HG02763 (cell line): Measurements from ENCODE around the gene LASP1NB.
A peak's percentile ranks its signal among the peaks of the same experiment; 100 is the strongest.
"Not testable (repeated sequence)": the region's sequence is repeated elsewhere in the genome, so short reads cannot be mapped to it uniquely, and the experiment has no call there.

ENCODE experiments used
- ATAC-seq: cut with Tn5 transposase; IDR thresholded peaks from one replicate; pipeline ENCODE4 v1.9.1; 2021; ENCODE audit warnings: mild to moderate bottlenecking, moderate library complexity; ENCODE audit not compliant: unreplicated experiment

Gene LASP1NB

DNA sequence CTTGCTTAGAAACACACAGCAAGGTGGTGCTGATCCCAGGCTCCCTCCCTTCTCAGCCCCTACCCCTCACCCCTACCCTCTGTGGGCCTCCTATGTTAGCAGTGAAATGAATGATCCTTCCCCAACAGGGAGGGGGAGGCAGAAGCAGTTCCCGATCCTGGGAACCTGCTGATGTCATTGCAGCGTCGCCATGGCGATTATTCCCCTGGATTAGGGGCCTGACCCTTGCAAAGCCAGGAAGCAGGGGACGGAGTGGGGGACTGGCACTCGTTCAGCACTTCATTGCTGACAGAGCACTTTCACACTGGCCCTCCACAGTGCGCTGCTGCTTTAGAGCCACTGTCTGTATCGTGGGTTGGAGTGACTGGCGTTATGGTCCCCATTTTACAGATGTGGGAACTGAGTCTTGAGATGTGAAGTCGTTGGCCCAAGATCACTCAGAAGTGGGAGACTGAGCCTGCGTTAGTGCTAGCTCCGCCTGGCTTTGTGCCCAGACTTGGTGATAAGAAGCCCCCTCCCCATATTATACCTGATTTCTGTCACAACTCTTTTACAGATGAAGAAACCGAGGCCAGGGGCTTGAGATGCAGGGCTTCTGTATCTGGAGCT is 29.0 kb upstream of the LASP1NB start:
- no peak for ATAC-seq

DNA sequence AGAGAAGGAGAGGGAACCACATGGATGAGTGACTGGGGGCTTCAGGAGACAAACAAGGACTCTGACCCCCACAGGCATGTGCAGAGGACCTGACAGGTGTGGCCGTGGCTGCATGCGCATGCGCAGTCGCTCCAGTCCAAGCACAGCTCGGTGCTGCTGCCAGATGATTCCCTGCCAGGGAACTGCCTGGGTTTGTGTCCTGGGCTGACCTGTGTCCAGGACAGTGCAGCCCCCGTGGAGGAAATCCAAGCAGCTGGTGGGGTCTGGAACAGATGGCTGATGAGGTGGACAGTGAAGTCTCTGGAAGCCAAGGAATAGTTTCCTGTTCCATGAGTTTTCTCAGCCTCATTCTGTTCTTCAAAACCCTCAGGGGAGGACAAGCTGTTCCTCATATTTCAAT is 28.2 kb upstream of the LASP1NB start:
- ATAC-seq: no peak

DNA sequence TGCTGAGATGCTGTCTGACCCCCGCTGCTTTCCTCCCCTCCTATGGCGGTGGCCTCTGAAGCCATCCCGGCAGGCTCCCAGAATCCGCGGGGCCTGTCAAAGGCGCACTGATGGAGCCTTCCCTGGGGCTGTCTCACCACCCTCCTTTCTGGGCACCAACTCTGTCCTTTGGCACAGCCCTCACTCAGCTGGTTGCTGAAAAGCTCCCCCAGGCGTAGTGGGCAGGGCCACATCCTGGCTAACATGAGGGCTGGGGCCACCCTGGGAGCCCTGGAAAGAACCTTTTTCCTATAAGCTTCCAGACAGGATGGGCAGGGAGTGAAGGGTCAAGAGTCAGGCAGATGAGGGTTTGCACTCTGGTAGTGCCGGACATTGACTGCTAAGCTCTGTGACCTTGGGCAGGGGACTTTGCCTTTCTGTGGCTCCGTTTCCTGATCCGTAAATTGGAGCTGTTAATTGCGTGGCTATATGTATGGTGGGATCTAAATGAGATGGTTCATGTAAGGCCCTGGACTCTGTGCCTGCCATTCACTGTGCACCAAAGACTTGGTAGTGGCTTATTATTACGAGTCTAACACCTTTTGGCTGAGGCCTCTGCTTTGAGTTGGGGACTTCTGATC is 27.6 kb upstream of the LASP1NB start:
- ATAC-seq: no peak

DNA sequence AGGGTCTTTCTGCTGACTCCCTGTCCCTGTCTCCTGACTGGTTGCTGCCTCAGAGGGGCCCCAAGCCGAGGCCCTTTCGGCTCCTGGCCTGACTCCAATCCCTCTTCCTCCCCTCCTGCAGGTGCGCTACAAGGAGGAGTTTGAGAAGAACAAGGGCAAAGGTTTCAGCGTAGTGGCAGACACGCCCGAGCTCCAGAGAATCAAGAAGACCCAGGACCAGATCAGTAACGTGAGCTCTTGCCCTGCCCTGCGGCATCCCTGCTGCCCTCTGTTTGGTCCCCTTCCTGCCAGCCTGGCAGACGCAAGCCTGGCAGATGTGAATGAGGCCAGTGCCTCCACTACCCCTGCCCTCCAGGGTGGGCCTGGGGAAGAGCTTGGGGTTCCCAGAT is 27.1 kb upstream of the LASP1NB start:
- ATAC-seq: peak; percentile 16

DNA sequence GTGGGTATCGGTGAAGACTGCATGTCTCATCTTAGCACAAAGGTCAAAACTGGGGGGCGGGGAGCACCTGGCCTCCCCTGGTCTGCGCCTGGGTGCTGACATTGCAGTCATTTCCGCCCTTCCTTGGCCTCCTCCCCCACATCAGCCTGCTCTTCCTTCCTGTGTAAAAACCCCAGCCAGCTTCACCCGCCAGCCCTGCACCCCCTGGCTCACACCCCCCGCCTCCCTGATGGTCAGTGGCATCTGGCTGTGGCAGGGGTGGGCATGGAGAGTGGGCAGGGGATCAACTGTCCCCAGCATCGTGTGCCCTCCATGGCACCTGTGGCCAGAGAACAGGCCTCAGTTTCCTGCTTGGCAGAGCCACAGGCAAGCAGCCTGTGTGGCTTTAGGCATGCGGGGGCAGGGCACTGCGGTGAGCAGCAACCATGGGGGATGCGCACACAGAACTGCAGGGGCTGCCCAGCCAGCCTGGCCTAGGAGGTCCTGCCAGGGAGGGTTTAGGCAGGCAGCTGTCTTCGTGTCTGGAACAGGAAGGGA is 26.5 kb upstream of the LASP1NB start:
- peak; percentile 77 for ATAC-seq

DNA sequence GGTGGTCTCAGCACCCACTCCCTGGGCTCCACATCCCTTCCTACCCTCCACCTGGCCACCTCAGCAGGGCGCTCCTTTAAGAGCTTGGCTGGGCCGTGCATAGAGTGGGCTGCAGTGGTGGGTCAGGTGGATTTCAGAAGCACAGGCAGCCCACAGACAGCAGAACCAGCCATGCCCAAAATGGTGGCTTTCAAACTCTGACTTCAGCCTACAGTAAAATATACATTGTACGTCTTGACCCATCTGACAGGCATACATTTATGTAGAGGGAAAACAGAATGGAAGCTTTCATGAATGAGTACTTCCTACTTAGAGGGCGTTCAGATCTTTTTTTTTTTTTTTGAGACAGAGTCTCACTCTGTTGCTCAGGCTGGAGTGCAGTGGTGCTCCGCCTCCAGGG is 26.0 kb upstream of the LASP1NB start:
- peak; percentile 2 for ATAC-seq

DNA sequence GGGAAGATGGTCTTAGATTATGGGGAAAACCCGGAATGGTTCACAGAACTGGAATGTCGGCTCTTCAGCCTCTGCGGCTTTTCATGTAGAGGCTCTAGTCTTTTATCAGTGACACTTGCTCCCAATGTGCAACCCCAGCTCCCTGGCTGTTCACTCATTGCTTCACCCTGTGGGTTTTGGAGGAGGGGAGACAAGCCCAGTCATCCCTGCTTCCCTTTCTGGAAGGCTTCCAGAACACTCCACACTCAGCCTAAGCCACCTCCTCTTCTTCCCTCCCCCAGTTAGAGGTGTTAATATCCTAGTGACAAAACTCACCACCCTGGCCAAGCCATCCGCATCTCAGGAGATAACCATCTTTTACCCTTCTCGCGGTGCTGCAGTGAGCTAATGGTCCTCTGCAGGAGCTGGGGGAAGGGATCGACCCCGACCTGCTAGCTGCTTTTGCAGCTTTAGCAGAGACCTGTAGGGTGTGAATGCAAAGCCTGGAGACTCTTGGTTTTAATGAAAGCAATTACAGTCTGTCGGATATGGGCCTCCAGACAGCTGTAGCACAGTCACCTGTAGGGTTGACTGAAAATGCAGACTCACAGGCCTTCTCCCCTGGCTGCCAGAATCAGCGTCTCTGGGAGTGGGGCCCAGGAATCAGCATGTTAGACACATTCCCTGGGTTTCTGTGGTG is 24.3 kb upstream of the LASP1NB start:
- no peak for ATAC-seq

DNA sequence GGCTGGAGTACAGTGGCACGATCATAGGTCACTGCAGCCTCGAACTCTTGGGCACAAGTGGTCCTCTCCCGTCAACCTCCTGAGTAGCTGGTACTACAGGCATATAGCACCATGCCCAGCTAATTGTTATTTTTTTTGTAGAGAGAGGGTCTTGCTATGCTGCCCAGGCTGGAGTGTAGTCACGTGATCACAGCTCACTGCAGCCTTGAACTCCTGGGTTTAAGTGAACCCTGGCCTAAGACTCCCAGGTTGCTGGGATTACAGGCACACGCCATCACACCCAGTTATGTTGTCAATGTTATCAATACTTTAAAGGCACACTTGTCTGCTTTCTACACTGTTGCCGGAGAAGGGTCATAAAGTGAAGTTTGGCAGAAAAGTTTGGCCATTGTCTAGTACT is 22.0 kb upstream of the LASP1NB start:
- ATAC-seq: no peak

DNA sequence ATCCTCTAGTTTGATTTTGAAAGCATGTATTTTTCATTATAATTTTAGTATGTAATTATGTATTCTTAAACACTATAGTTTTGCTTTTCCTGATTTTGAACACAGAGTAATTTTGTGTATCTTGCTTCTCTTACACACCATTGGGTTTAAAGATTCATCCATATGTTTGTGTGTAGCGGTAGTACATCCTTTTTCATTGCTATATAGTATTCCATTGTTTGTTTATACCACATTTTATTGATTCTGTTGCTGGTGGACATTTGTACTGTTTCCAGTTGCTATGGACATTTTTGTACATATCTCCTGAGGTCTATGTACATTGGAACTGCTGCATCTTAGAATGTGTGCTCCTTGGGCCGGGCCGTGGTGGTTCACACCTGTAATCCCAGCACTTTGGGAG is 20.5 kb upstream of the LASP1NB start:
- no peak for ATAC-seq

DNA sequence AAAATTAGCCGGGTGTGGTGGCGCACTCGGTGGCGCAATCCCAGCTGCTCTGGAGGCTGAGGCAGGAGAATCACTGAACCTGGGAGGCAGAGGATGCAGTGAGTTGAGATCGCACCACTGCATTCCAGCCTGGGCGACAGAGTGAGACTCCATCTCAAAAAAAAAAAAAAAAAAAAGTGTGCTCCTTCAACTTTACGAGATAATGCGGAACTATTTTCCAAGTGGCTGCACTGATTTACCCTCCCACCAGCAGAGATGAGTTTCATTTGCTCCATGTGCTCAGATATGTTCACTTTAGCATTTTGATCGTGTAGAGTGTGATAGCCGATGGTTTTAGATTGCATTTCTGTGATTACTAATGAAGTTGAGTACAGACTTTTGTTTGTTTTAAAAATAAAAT is 20.0 kb upstream of the LASP1NB start:
- no peak for ATAC-seq

DNA sequence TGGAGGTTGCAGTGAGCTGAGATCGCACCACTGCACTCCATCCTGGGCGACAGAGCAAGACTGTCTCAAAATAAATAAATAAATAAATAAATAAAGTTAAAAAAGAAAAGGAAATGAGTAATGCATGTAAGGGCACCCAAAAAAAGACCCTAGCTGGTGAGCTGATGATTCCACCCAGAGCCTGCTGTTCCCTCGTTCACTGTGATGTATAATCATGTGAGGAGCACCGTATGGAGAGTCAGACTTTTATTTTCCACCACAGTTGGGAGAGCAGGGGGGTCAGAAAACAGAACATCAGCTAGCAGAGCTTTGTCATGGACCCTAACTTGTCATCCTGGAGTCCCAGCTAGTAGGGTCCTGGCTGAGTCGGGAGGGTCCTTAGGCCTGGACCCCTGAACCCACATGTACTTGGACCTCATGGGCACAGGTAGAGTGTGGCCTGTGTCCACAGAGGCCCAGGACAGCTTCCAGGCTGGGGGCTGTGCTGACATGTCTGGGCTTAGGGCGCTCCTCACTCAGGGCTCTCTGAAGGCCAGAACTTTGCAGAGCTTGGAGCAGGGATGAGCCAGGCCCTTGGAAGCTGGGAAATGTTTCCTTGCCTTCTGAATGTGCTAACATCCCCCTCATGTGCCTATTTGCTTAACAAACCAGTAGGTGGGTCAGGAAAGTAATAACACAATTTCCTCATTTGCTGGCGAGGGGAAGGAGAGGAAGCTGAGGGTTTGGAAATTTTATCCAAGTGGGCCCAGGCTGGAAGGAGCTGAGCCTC is 18.8 kb upstream of the LASP1NB start:
- no peak for ATAC-seq

DNA sequence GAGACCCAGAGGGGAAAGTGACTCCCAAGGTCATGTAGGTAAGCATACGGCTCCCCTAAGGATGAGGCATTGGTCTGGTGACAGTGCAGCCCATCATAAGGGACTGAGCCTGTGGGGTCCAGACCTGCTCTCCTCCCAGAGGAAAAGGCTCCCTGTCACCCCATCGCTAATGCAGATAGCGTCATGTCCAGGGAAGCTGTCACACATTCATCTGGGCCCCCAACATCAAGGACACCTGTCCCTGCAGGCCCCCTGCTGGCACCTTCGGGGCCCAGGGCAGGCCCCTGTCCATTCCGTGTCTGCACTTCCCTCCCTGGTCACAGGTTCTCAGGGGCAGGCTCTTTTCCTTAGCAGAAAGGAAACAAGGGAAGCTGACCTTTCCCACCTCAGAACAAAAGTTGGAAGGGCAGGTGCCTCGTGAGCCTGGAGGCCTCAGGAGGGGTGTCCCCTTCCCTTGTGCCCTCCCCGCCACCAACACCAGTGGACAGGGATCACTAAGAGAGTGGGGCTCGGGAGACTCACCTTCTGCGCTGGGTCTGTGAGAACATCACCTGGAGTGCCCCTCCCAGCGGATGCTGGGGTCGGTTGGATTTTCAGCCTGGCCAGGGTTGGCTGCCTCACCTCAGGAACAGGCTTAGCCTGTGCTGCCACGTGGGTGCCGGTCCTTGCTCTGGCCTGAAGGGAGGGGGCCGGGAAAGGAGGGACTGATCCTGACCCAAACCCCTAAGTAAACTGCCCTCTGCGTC is 17.3 kb upstream of the LASP1NB start:
- no peak for ATAC-seq

DNA sequence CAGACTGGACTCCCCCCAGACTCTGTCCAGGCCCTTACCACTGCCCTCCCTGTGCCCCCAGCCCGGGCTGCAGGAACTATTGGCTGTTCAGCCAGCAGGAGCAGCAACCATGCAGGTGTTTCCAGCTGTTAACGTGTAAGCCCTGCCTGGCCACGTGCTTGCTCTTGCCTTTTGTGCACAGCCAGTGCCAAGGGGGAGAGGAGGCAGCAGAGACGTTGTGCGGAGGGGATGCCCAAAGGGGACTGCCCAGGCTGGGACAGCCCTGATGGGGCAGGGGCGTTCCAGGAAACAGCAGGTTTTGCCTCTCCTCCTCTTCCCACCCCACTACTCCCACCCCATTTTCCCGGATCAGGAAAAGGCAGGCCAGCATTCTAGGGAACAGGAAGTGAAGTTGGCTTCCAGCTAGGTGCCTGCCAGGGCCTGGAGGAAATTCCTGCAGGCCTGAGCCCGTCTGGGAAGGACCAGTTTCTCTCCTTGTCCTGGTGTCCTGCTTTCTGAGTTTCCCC is 16.7 kb upstream of the LASP1NB start:
- no peak for ATAC-seq

DNA sequence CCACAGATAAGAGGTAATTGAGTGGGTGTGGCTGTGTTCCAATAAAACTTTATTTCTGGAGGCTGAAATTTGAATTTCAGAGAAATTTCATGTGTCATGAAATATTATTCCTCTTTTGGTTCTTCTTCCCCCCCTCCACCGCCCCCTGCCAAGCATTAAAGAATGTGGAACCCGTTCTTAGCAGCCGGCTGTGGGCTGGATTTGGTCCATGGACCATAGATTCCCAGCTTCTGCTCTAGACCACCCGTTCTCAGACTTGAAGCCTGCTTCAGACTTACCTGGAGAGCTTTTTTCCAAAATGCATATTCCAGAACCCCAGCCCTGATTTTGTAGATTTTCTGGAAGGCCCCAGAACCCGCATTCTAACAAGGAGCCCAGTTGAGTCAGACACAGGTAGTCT is 15.1 kb upstream of the LASP1NB start:
- ATAC-seq: no peak

DNA sequence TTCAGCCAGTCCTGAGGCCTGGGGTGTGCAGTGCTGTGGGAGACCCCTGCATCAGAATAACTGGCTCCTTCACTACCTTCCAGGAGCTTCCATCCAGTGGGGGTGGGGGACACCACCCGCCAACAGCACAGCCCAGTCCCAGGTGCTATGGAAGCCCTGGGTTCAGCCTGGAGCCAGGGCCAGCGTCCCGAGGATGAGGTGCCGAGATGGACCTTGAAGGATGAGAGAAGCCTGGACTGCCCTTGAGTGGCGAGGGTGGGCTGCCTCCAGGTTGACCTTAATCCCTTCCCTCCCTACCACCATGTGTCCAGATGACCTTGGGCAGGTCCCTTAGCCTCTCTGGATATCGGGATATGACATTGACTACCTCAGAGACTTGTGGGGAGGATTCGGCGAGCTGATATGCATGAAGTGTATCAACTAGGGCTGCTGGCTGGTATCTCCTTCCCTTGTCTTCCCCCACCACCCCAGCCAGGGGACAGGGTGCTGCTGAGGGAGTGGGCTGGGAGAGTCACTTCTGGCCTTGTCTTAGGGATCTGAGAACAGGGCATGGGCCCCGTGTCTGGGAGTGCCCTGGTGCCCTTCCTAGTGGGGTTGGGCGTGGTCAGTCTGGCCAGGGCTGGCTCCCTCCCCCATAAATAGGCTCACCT is 14.2 kb upstream of the LASP1NB start:
- no peak for ATAC-seq

DNA sequence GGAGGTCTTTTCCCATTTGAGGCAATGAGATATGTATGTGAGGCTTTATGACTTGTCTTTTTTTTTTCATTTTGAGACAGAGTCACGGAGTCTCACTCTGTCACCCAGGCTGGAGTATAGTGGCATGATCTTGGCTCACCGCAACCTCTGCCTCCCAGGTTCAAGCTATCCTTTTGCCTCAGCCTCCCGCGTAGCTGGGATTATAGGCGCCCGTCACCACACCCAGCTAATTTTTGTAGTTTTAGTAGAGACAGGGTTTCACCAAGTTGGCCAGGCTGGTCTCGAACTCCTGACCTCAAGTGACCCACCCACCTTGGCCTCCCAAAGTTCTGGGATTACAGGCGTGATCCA is 13.7 kb upstream of the LASP1NB start:
- ATAC-seq: not testable (repeated sequence)

DNA sequence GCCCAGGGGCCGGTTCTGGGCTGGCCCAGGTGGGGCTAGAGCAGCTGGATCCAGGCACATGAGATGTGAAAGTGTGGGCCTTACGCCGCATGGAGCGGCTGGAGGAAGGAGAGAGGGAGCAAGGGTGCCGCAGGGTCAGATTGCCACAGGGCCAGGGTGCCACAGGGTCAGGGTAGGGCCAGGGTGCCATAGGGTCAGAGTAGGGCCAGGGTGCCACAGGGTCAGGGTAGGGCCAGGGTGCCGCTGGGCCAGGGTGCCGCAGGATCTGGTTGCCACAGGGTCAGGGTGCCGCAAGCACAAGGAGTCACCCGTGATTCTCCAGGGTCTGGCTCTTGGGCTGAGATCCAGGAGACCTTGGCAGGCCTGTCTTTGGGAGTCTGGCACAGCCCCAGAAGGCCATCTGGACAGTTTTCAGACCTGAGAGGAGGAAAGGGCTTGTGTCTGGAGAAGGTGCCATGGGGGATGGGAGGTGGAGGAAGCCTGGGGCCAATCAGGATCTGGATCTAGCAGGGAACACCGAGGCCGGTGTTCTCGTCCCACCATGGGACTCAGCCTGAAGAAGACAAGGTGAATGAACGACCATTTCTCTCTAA is 13.1 kb upstream of the LASP1NB start:
- no peak for ATAC-seq

DNA sequence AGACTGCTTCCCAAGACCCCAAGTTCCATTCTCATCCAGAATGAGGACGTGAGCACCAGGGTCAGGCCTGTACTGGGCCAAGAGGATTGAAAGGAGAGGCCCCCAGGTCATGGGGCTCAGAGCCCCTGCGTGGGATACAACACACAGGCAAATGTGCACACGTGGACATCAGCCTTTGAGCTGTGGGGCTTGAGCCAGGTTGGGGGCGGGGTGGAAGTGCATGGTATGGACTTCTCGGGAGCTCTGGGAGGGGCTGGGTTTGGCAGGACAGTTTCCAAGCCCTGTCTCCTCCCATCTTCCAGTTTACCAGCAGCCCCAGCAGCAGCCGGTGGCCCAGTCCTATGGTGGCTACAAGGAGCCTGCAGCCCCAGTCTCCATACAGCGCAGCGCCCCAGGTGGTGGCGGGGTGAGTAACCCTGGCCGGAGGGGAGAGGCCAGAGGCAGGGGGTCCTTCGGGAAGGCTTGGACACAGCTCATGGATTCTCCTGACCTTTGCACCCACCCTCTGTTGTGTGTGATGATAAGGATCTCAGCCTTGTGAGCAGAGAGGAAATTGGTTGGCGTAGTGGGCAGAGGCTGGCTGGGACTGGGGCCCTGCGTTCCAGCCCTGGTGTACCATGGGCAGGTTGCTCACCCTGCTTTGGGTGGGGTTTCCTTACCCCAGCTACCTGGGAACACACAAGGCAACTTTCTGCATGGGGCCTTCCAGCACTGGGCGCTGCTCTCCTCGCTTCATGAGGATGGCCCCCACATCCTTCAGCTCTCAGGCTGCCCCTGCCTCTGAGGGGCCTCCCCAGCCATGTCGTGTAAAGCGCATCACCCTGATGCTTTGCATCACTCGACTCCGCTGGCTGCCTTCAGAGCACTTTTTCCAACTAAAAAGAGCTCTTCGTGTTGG is 10.4 kb upstream of the LASP1NB start:
- ATAC-seq: no peak

DNA sequence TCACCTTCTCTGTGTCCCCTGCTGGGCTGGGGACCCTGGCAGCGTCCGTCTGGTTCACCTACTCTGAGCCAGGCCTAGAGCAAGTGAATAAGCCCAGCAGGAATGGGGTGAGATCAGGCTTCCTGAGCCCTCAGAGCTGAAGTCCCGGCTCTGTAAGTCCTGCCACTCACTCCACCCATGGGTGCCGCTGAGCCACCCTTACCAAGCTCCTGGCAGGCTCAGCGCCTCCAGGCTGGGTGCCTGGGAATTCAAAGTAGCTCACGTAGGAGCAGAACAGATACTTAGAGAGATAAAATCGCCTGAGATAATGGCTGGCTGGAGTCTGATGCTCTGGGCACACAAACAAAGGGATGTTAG is 9.8 kb upstream of the LASP1NB start:
- ATAC-seq: no peak
